ENCODE results near the gene ZFP30. TPM values are rescaled to one million over a fixed set of nuclear protein-coding genes. Genes with fewer than 3 reads are reported as not detected.
"Not testable (repeated sequence)": the region's sequence is repeated elsewhere in the genome, so short reads cannot be mapped to it uniquely, and the experiment has no call there.

The ZFP30 gene
- total RNA-seq, 1 donor from 2014 or later, result 31.8 TPM

GRCh38 chr19:37691881-37692504 is 36.7 kb upstream of the ZFP30 start:
- TF ChIP-seq, protein P1, sequence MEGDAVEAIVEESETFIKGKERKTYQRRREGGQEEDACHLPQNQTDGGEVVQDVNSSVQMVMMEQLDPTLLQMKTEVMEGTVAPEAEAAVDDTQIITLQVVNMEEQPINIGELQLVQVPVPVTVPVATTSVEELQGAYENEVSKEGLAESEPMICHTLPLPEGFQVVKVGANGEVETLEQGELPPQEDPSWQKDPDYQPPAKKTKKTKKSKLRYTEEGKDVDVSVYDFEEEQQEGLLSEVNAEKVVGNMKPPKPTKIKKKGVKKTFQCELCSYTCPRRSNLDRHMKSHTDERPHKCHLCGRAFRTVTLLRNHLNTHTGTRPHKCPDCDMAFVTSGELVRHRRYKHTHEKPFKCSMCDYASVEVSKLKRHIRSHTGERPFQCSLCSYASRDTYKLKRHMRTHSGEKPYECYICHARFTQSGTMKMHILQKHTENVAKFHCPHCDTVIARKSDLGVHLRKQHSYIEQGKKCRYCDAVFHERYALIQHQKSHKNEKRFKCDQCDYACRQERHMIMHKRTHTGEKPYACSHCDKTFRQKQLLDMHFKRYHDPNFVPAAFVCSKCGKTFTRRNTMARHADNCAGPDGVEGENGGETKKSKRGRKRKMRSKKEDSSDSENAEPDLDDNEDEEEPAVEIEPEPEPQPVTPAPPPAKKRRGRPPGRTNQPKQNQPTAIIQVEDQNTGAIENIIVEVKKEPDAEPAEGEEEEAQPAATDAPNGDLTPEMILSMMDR (conservative IDR thresholded peaks at IDR 0.05), result peak; percentile 23
- DNase-seq (ENCODE audit: low read depth, low spot score), result peak; percentile 79
- Mint-ChIP-seq H3K4me1 (peaks cover 16% of the 10 kb centered on the region), H3K27me3 (ENCODE audit: low read depth) (no peaks in the 10 kb centered on the region), H3K4me3 (peak overlapping the region; percentile 96), H3K27ac (ENCODE audit: unreplicated experiment) (peak overlapping the region; percentile 99), H3K9me3 (no peaks in the 10 kb centered on the region), H3K36me3 (ENCODE audit: low read depth) (peaks cover 23% of the 10 kb centered on the region)

- H3K9me3 Mint-ChIP-seq, result peaks cover 12% of the 10 kb centered on the region
- TF ChIP-seq, protein P1 (conservative IDR thresholded peaks at IDR 0.05), result no peak
These were observed 28.3 kb upstream of the ZFP30 start for GRCh38 chr19:37683520-37683919.

GRCh38 chr19:37669450-37669914 is 14.2 kb upstream of the ZFP30 start:
- H3K36me3 Mint-ChIP-seq (ENCODE audit: low read depth), result peaks cover 16% of the 10 kb centered on the region
- no peak for DNase-seq (ENCODE audit: low read depth, low spot score)
- H3K4me1 Mint-ChIP-seq, result no peaks in the 10 kb centered on the region
- H3K27me3 Mint-ChIP-seq (ENCODE audit: low read depth), result no peaks in the 10 kb centered on the region
- H3K4me3 Mint-ChIP-seq, result no peak overlapping the region
- H3K9me3 Mint-ChIP-seq, result peaks cover 16% of the 10 kb centered on the region
- TF ChIP-seq, protein P1 (conservative IDR thresholded peaks at IDR 0.05), result no peak
- H3K27ac Mint-ChIP-seq (ENCODE audit: unreplicated experiment), result no peak overlapping the region

More at GRCh38 chr19:37683520-37683919, 28.3 kb upstream of the ZFP30 start:
- DNase-seq (ENCODE audit: low read depth, low spot score), result no peak
- Mint-ChIP-seq H3K4me3 (no peak overlapping the region), H3K36me3 (ENCODE audit: low read depth) (peaks cover 46% of the 10 kb centered on the region), H3K27me3 (ENCODE audit: low read depth) (no peaks in the 10 kb centered on the region), H3K27ac (ENCODE audit: unreplicated experiment) (no peak overlapping the region), H3K4me1 (no peaks in the 10 kb centered on the region)

DNA sequence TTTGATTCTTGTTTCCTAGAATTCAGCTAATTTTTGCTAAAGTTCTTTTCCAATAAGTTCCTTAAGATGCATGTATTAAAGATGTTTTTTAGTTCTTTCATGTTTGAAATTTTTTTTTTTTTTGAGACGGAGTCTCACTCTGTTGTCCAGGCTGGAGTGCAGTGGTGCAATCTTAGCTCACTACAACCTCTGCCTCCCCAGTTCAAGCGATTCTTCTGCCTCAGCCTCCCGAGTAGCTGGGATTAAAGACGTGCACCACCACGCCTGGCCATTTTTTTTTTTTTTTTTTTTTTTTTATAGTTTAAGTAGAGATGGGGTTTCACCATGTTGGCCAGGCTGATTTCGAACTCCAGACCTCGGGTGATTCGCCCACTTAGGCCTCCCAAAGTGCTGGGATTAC is 1.9 kb upstream of the ZFP30 start:
- H3K27me3 Mint-ChIP-seq (ENCODE audit: low read depth); H3K27ac Mint-ChIP-seq (ENCODE audit: unreplicated experiment); DNase-seq (ENCODE audit: low read depth, low spot score): not testable (repeated sequence)
- peak overlapping the region; percentile 93 for H3K4me3 Mint-ChIP-seq
- H3K36me3 Mint-ChIP-seq (ENCODE audit: low read depth), result peaks cover 33% of the 10 kb centered on the region
- peaks cover 34% of the 10 kb centered on the region for H3K4me1 Mint-ChIP-seq
- H3K9me3 Mint-ChIP-seq, result peaks cover 10% of the 10 kb centered on the region

- no peaks in the 10 kb centered on the region for H3K27me3 Mint-ChIP-seq (ENCODE audit: low read depth)
- peak overlapping the region; percentile 98 for H3K27ac Mint-ChIP-seq (ENCODE audit: unreplicated experiment)
These were observed 565 bp upstream of the ZFP30 start for GRCh38 chr19:37655689-37656371.

More at GRCh38 chr19:37655689-37656371, 565 bp upstream of the ZFP30 start:
- peaks cover 34% of the 10 kb centered on the region for H3K4me1 Mint-ChIP-seq
- peaks cover 34% of the 10 kb centered on the region for H3K36me3 Mint-ChIP-seq (ENCODE audit: low read depth)
- H3K9me3 Mint-ChIP-seq, result peaks cover 10% of the 10 kb centered on the region
- TF ChIP-seq, protein P1 (conservative IDR thresholded peaks at IDR 0.05), result no peak
- peak overlapping the region; percentile 93 for H3K4me3 Mint-ChIP-seq
- peak; percentile 71 for DNase-seq (ENCODE audit: low read depth, low spot score)
